Measurements from ENCODE around the gene PDSS2. TPM values are rescaled to one million over a fixed set of nuclear protein-coding genes. Genes with fewer than 3 reads are reported as not detected.
"Not testable (repeated sequence)": the region's sequence is repeated elsewhere in the genome, so short reads cannot be mapped to it uniquely, and the experiment has no call there.

The PDSS2 gene
- total RNA-seq, 1 donor from 2014 or later: 16.2 TPM

GRCh38 chr6:107383705-107384104 lies 75.7 kb downstream of the PDSS2 start:
- H3K4me3 ChIP-seq: no peak overlapping the region
- intact Hi-C loops (cut with DNase I): no loop called here

GRCh38 chr6:107374264-107374663 lies 85.1 kb downstream of the PDSS2 start:
- intact Hi-C loops (cut with DNase I): no loop called here
- H3K27ac ChIP-seq: no peak overlapping the region
- H3K36me3 ChIP-seq: no peaks in the 10 kb centered on the region
- H3K9me3 ChIP-seq: no peaks in the 10 kb centered on the region
- no peak for TF ChIP-seq CTCF (IDR thresholded peaks at IDR 0.05)
- no peak overlapping the region for H3K4me3 ChIP-seq
- ATAC-seq (no peak), DNase-seq (no peak)
- no peaks in the 10 kb centered on the region for H3K4me1 ChIP-seq
- H3K27me3 ChIP-seq: no peaks in the 10 kb centered on the region

More at GRCh38 chr6:107383705-107384104, 75.7 kb downstream of the PDSS2 start:
- Histone ChIP-seq H3K9me3 (no peaks in the 10 kb centered on the region), H3K27ac (no peak overlapping the region), H3K27me3 (no peaks in the 10 kb centered on the region), H3K4me1 (no peaks in the 10 kb centered on the region), H3K36me3 (no peaks in the 10 kb centered on the region)
- ATAC-seq: no peak
- TF ChIP-seq CTCF (IDR thresholded peaks at IDR 0.05): no peak
- DNase-seq: no peak

- Histone ChIP-seq H3K4me1 (no peaks in the 10 kb centered on the region), H3K36me3 (no peaks in the 10 kb centered on the region), H3K4me3 (no peak overlapping the region), H3K9me3 (no peaks in the 10 kb centered on the region), H3K27ac (no peak overlapping the region), H3K27me3 (no peaks in the 10 kb centered on the region)
- intact Hi-C loops (cut with DNase I): no loop called here
- DNase-seq: no peak
- no peak for ATAC-seq
- TF ChIP-seq CTCF (IDR thresholded peaks at IDR 0.05): no peak
Observed at GRCh38 chr6:107369493-107369892, 89.9 kb downstream of the PDSS2 start.

GRCh38 chr6:107368471-107368870 lies 90.9 kb downstream of the PDSS2 start:
- no peaks in the 10 kb centered on the region for H3K9me3 ChIP-seq
- DNase-seq (no peak), ATAC-seq (no peak)
- no peaks in the 10 kb centered on the region for H3K4me1 ChIP-seq
- intact Hi-C loops (cut with DNase I): no loop called here
- H3K36me3 ChIP-seq: no peaks in the 10 kb centered on the region
- H3K4me3 ChIP-seq: no peak overlapping the region
- H3K27me3 ChIP-seq: no peaks in the 10 kb centered on the region
- no peak for TF ChIP-seq CTCF (IDR thresholded peaks at IDR 0.05)
- no peak overlapping the region for H3K27ac ChIP-seq

- DNase-seq; H3K4me1 ChIP-seq; H3K4me3 ChIP-seq; H3K9me3 ChIP-seq; H3K36me3 ChIP-seq; intact Hi-C loops (cut with DNase I); H3K27ac ChIP-seq; ATAC-seq; H3K27me3 ChIP-seq: not testable (repeated sequence)
Observed at GRCh38 chr6:107364173-107364572, 95.2 kb downstream of the PDSS2 start.

- intact Hi-C loops (cut with DNase I): no loop called here
- no peaks in the 10 kb centered on the region for H3K36me3 ChIP-seq
- no peak overlapping the region for H3K27ac ChIP-seq
- no peaks in the 10 kb centered on the region for H3K9me3 ChIP-seq
- no peak for TF ChIP-seq CTCF (IDR thresholded peaks at IDR 0.05)
- DNase-seq (no peak), ATAC-seq (no peak)
- H3K4me1 ChIP-seq: no peaks in the 10 kb centered on the region
- H3K27me3 ChIP-seq: no peaks in the 10 kb centered on the region
- H3K4me3 ChIP-seq: no peak overlapping the region
Observed at GRCh38 chr6:107361753-107362604, 97.4 kb downstream of the PDSS2 start.
